SK-N-SH treated with all-trans-retinoic acid at 6 μM for 48 hours (cell line): ENCODE results near the gene SPATA21.
A peak's percentile ranks its signal among the peaks of the same experiment; 100 is the strongest.

Experiments used
- ATAC-seq: fragments of 200-7000 bp; cut with Tn5 transposase; 3 replicates; pipeline ENCODE4 v1.9.1; 2020; ENCODE audit warnings: mild to moderate bottlenecking, moderate library complexity
- ARNTL ChIP-seq: fragments of 450-650 bp; formaldehyde crosslinking; IDR thresholded peaks from 2 replicates; pipeline ENCODE4 v1.5.0; 2020; ENCODE audit warnings: low read depth, mild to moderate bottlenecking, moderate library complexity, borderline replicate concordance
- CREB5 ChIP-seq: fragments of 250-450 bp; sonication (Bioruptor Pico); IDR thresholded peaks from 2 replicates; pipeline ENCODE4 v1.5.1; 2020; ENCODE audit warnings: low read depth, mild to moderate bottlenecking, moderate library complexity
- GLIS3 ChIP-seq: fragments of 250-450 bp; sonication (Bioruptor Pico); IDR thresholded peaks from 2 replicates; pipeline ENCODE4 v1.5.0; 2020; ENCODE audit warnings: mild to moderate bottlenecking, moderate library complexity
- ISL1 ChIP-seq: fragments of 250-450 bp; sonication (Bioruptor Pico); IDR thresholded peaks from 2 replicates; pipeline ENCODE4 v2.1.2; 2022; ENCODE audit warnings: mild to moderate bottlenecking, moderate library complexity
- OSR1 ChIP-seq: fragments of 250-450 bp; sonication (Bioruptor Pico); IDR thresholded peaks from 2 replicates; pipeline ENCODE4 v1.8.0; 2022; ENCODE audit warnings: moderate library complexity, mild to moderate bottlenecking, inconsistent platforms
- PATZ1 ChIP-seq: fragments of 250-450 bp; sonication (Bioruptor Pico); IDR thresholded peaks from 2 replicates; pipeline ENCODE4 v1.8.0; 2020; ENCODE audit warnings: mild to moderate bottlenecking, moderate library complexity, borderline replicate concordance
- POU6F1 ChIP-seq: fragments of 250-450 bp; sonication (Bioruptor Pico); IDR thresholded peaks from 2 replicates; pipeline ENCODE4 v1.8.0; 2021; ENCODE audit warnings: low read depth, mild to moderate bottlenecking, moderate library complexity, borderline replicate concordance
- RARB ChIP-seq: fragments of 250-450 bp; sonication (Bioruptor Pico); IDR thresholded peaks from 2 replicates; pipeline ENCODE4 v1.8.0; 2021; ENCODE audit warnings: mild to moderate bottlenecking, moderate library complexity
- SNAI2 ChIP-seq: fragments of 250-450 bp; sonication (Bioruptor Pico); IDR thresholded peaks from 2 replicates; pipeline ENCODE4 v1.5.0; 2020; ENCODE audit warnings: mild to moderate bottlenecking, moderate library complexity
- TOX ChIP-seq: fragments of 250-450 bp; sonication (Bioruptor Pico); IDR thresholded peaks from 2 replicates; pipeline ENCODE4 v1.8.0; 2021; ENCODE audit warnings: mild to moderate bottlenecking, moderate library complexity, borderline replicate concordance
- TSHZ2 ChIP-seq: fragments of 250-450 bp; sonication (Bioruptor Pico); IDR thresholded peaks from 2 replicates; pipeline ENCODE4 v1.5.0; 2020; ENCODE audit warnings: mild to moderate bottlenecking, moderate library complexity
- ZFP30 ChIP-seq: fragments of 450-650 bp; formaldehyde crosslinking; IDR thresholded peaks from 2 replicates; pipeline ENCODE4 v1.5.0; 2022; ENCODE audit warnings: mild to moderate bottlenecking, moderate library complexity
- ZNF565 ChIP-seq: fragments of 450-650 bp; formaldehyde crosslinking; conservative IDR thresholded peaks from 2 replicates; pipeline ENCODE4 v1.5.0; 2020; ENCODE audit warnings: low read depth, mild to moderate bottlenecking, moderate library complexity

SPATA21 gene

GRCh38 chr1:16440470-16441281 is 3.5 kb upstream of the SPATA21 start, which contains the start of gene NECAP2:
Gene NECAP2 (plus strand): TSS chr1:16440724. CDS start chr1:16440762, 38 bp downstream.
- peak; percentile 97 for ATAC-seq
- TF ChIP-seq TOX: no peak
- TF ChIP-seq TSHZ2 (CRISPR knock-in tag): 0 out of 2 replicates have a peak, but pooled peaks have one; percentile 43

GRCh38 chr1:16440131-16440469 is 2.9 kb upstream of the SPATA21 start:
- peak; percentile 61 for ATAC-seq
- TF ChIP-seq ZFP30 (CRISPR knock-in tag) (no peak), ZNF565 (CRISPR knock-in tag) (no peak)

- TF ChIP-seq SNAI2 (CRISPR knock-in tag): no peak
- TF ChIP-seq OSR1 (CRISPR knock-in tag): no peak
- no peak for TF ChIP-seq GLIS3
- TF ChIP-seq ARNTL (CRISPR knock-in tag): no peak
- no peak for TF ChIP-seq TSHZ2 (CRISPR knock-in tag)
- no peak for ATAC-seq
These were observed 1.7 kb upstream of the SPATA21 start for GRCh38 chr1:16438924-16439323.

- ATAC-seq: no peak
- TF ChIP-seq RARB (CRISPR knock-in tag) (no peak), PATZ1 (CRISPR knock-in tag) (no peak), ZFP30 (CRISPR knock-in tag) (no peak), ZNF565 (CRISPR knock-in tag) (no peak), POU6F1 (CRISPR knock-in tag) (no peak), TSHZ2 (CRISPR knock-in tag) (no peak), TOX (no peak), CREB5 (CRISPR knock-in tag) (no peak), ISL1 (CRISPR knock-in tag) (no peak)
These were observed 1.3 kb upstream of the SPATA21 start for GRCh38 chr1:16438516-16438915.
